ENCODE results near the gene PPP1R1B.

Gene PPP1R1B

DNA sequence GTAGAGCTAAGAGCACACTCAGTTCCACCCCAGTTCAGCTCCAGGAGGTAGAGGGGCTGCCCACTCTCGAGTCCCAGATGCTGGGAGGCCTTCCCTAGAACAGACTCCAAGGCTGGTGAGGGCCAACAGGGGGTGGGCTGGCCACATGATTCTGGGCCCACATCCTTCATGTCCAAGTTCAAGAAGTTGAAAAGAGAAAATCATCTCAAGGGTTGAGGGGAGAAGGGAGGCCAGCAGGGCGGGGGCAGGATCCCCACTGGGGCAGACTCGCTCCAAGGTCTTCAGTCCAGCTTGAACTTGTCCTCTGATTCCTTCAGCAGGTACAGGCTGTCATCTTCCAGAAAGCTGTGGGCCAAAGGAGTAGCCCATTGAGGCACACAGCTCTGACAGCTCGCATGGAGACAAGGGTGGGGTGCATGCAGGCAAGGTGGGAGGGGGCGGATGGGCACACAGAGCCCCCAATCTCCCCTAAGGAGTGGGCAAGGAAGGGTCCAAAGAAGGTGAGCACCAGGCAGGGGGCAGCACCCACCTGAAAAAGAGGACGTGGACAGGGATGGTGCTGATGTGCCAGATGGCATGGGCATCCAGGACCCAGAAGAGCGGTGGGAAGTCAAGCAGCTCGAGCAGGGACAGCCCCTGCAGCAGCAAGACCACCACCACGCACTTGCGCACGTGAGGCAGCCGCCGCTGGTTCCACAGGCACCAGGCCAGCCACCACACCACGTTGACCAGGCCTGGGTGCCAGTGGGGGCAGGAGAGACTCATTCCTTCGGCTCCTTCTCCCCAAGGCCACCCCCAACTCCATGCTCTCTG is 46.0 kb downstream of the PPP1R1B start:
- Histone ChIP-seq H3K27me3 (ENCODE audit: insufficient read depth, low read length, poor library complexity) (no peaks in the 10 kb centered on the region), H2AK5ac (ENCODE audit: low read length) (no peak overlapping the region), H4K8ac (ENCODE audit: low read depth, low read length) (no peak overlapping the region), H3K4me3 (ENCODE audit: low read length) (no peak overlapping the region), H3K36me3 (ENCODE audit: control insufficient read depth, insufficient read depth, low read length) (no peaks in the 10 kb centered on the region), H3K27ac (ENCODE audit: low read depth, low read length) (no peak overlapping the region), H2BK5ac (ENCODE audit: low read length) (no peak overlapping the region), H2BK120ac (ENCODE audit: low read depth, low read length) (no peak overlapping the region), H3K79me2 (ENCODE audit: control insufficient read depth, insufficient read depth, low read length) (no peaks in the 10 kb centered on the region), H3K56ac (ENCODE audit: low read length) (no peak overlapping the region), H3K4me2 (ENCODE audit: low read length) (no peak overlapping the region), H4K5ac (ENCODE audit: low read length) (no peak overlapping the region), H3K4ac (ENCODE audit: low read depth, low read length) (no peak overlapping the region), H3K18ac (ENCODE audit: low read length) (no peak overlapping the region), H3K23ac (ENCODE audit: low read length) (no peak overlapping the region), H2BK15ac (replicated peaks; ENCODE audit: low read depth) (no peak overlapping the region), H3K4me1 (ENCODE audit: control insufficient read depth, low read depth, low read length) (no peaks in the 10 kb centered on the region), H3K79me1 (ENCODE audit: low read length) (no peaks in the 10 kb centered on the region), H3K9ac (ENCODE audit: low read length) (no peak overlapping the region)
- WGBS (ENCODE audit: extremely low coverage, insufficient coverage, low lambda C conversion rate): no CpG with 5 or more reads among the region's 15 CpGs
- DNase-seq: no peak

DNA sequence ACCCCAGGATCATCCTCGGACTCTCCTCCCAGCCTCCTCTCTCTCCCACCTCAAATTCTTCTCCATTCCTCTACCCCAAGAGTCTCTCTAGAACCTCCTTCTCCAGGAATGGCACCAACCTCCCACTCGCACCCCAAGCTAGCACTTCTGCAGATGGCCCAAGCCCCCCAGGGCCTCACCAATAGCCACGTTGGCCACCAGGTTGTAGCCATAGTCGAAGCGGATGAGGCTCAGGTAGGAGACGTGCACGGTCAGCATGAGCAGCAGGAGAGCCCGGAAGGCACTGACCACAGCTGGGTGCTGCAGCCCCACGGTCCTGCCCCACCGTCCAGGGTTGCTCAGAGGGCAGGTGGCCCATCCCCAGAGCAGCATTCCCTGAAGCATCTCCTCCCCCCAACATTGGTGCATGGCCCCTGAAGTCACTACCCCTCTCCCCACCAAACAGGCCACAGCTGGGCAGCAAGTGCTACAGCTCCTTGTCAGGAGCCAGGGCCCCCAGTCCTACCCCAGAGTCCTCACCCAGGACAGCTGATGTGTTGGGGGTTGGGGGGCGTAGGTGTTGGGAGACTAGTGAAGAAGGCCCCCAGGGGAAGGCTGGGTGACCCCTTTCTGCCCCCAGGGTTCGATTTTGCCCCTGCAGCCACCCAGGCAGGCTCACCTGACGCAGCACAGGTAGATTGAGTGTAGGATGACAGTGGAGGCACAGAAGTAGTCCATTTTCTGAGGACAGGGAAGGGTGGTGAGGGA is 46.8 kb downstream of the PPP1R1B start:
- H2BK5ac ChIP-seq (ENCODE audit: low read length): no peak overlapping the region
- H3K79me2 ChIP-seq (ENCODE audit: control insufficient read depth, insufficient read depth, low read length): no peaks in the 10 kb centered on the region
- no peak for DNase-seq
- H3K4me2 ChIP-seq (ENCODE audit: low read length): no peak overlapping the region
- H2AK5ac ChIP-seq (ENCODE audit: low read length): no peak overlapping the region
- H3K56ac ChIP-seq (ENCODE audit: low read length): no peak overlapping the region
- H3K79me1 ChIP-seq (ENCODE audit: low read length): no peaks in the 10 kb centered on the region
- H3K18ac ChIP-seq (ENCODE audit: low read length): no peak overlapping the region
- no CpG with 5 or more reads among the region's 13 CpGs for WGBS (ENCODE audit: extremely low coverage, insufficient coverage, low lambda C conversion rate)
- H3K27ac ChIP-seq (ENCODE audit: low read depth, low read length): no peak overlapping the region
- H3K27me3 ChIP-seq (ENCODE audit: insufficient read depth, low read length, poor library complexity): no peaks in the 10 kb centered on the region
- no peak overlapping the region for H3K23ac ChIP-seq (ENCODE audit: low read length)
- no peak overlapping the region for H4K8ac ChIP-seq (ENCODE audit: low read depth, low read length)
- no peak overlapping the region for H4K5ac ChIP-seq (ENCODE audit: low read length)
- no peak overlapping the region for H2BK120ac ChIP-seq (ENCODE audit: low read depth, low read length)
- no peaks in the 10 kb centered on the region for H3K4me1 ChIP-seq (ENCODE audit: control insufficient read depth, low read depth, low read length)
- no peaks in the 10 kb centered on the region for H3K36me3 ChIP-seq (ENCODE audit: control insufficient read depth, insufficient read depth, low read length)
- no peak overlapping the region for H3K4me3 ChIP-seq (ENCODE audit: low read length)
- H3K9ac ChIP-seq (ENCODE audit: low read length): no peak overlapping the region
- no peak overlapping the region for H3K4ac ChIP-seq (ENCODE audit: low read depth, low read length)
- H2BK15ac ChIP-seq (replicated peaks; ENCODE audit: low read depth): no peak overlapping the region

DNA sequence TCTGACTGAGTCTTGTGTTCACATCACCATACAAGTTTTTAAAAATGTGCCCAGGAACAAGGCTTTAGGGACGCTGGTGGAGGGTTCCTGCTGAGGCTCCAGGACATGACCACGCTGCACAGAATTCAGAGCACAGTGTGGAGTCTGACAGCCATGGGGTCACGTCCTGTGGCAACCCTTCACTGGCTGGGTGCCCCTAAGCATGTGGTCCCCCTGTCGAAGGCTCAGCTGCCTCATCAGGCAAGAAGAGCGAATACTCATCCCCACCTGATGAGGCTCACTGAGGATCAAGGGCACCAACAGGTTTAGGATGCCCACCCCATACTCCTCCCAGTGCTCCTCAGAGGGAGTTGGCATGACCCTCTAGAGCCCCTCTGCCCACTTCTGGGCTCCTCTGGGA is 47.4 kb downstream of the PPP1R1B start:
- Histone ChIP-seq H3K27ac (ENCODE audit: low read depth, low read length) (no peak overlapping the region), H3K79me1 (ENCODE audit: low read length) (no peaks in the 10 kb centered on the region), H3K4me2 (ENCODE audit: low read length) (no peak overlapping the region), H3K56ac (ENCODE audit: low read length) (no peak overlapping the region), H3K4me3 (ENCODE audit: low read length) (no peak overlapping the region), H3K4me1 (ENCODE audit: control insufficient read depth, low read depth, low read length) (no peaks in the 10 kb centered on the region), H2AK5ac (ENCODE audit: low read length) (no peak overlapping the region), H4K5ac (ENCODE audit: low read length) (no peak overlapping the region), H4K8ac (ENCODE audit: low read depth, low read length) (no peak overlapping the region), H3K23ac (ENCODE audit: low read length) (no peak overlapping the region), H3K79me2 (ENCODE audit: control insufficient read depth, insufficient read depth, low read length) (no peaks in the 10 kb centered on the region), H3K27me3 (ENCODE audit: insufficient read depth, low read length, poor library complexity) (no peaks in the 10 kb centered on the region), H3K9ac (ENCODE audit: low read length) (no peak overlapping the region), H3K36me3 (ENCODE audit: control insufficient read depth, insufficient read depth, low read length) (no peaks in the 10 kb centered on the region), H2BK15ac (replicated peaks; ENCODE audit: low read depth) (no peak overlapping the region), H3K18ac (ENCODE audit: low read length) (no peak overlapping the region), H3K4ac (ENCODE audit: low read depth, low read length) (no peak overlapping the region), H2BK120ac (ENCODE audit: low read depth, low read length) (no peak overlapping the region), H2BK5ac (ENCODE audit: low read length) (no peak overlapping the region)
- DNase-seq: no peak
- no CpG with 5 or more reads among the region's 5 CpGs for WGBS (ENCODE audit: extremely low coverage, insufficient coverage, low lambda C conversion rate)

DNA sequence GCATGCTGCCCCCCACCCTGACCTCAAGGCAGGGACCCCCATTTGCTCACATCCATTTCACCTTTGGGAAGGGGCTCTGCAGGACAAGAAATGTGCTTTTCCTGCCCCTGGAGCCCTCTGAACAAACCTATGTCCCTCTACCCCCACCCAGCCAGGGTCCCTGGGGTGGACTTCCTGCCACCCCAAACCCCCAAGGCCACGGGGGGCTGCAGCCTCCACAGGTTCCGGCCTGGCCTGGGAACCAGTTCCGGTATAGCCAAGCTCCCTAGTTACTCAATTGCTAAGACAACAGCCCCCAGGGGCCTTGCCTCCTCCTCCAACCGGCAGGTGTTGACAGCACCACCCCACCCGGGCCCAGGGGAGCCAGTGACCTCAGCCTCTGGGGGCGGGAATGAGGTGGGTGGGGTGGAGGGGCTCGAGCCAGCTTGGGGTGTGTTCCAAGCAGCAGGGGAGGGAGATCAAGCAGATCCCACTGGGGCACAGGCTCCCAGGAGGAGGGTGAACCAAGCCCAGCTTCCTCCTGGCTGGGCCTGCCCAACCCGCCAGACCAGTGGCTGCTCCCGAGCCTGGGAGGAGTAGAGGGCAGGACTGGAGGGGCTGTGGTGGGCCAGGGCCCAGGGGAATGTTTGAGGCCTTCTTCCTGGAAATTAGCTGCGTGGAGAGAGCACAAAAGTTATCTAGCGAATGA is 48.1 kb downstream of the PPP1R1B start:
- H3K27ac ChIP-seq (ENCODE audit: low read depth, low read length): no peak overlapping the region
- no peak overlapping the region for H3K56ac ChIP-seq (ENCODE audit: low read length)
- WGBS (ENCODE audit: extremely low coverage, insufficient coverage, low lambda C conversion rate): no CpG with 5 or more reads among the region's 11 CpGs

DNA sequence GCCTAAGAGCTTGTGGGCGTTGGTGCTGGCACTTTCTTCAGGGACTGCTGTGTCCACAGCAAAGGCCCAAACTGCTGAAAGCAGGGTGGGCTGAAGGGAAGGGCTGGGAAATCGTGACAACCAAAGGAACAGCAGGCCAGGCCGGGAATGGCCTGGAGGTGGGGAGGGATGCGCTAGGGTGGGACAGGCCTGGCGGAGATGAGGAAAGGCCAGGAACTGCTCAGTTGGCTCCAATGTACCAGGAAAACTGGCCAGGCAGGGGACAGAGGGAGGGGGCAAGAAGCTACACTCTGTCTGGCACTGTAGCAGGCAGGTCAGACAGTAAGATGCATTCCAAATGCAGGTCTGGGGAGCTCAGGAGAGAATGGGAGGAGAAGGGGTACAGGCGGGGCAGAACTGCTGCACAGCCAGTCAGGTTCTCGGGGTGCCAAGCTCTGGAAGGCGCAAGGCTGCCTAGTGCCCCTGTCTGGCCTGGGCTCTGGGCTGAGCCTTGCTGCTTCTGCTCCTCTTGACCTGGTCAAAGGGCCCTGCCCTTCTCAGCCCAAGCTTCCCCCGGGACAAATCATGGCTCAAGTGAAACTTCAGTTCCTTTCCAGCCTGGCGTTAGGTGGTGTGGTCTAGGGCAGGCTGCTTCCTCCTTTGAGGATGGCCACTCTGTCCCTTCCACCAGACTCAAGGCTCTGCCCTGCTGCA is 48.8 kb downstream of the PPP1R1B start:
- WGBS (ENCODE audit: extremely low coverage, insufficient coverage, low lambda C conversion rate): no CpG with 5 or more reads among the region's 10 CpGs
- H3K56ac ChIP-seq (ENCODE audit: low read length): no peak overlapping the region
- no peaks in the 10 kb centered on the region for H3K27me3 ChIP-seq (ENCODE audit: insufficient read depth, low read length, poor library complexity)
- H3K36me3 ChIP-seq (ENCODE audit: control insufficient read depth, insufficient read depth, low read length): no peaks in the 10 kb centered on the region
- H4K5ac ChIP-seq (ENCODE audit: low read length): no peak overlapping the region
- H3K18ac ChIP-seq (ENCODE audit: low read length): no peak overlapping the region
- no peaks in the 10 kb centered on the region for H3K79me1 ChIP-seq (ENCODE audit: low read length)
- H2BK120ac ChIP-seq (ENCODE audit: low read depth, low read length): no peak overlapping the region
- H2AK5ac ChIP-seq (ENCODE audit: low read length): no peak overlapping the region
- H3K23ac ChIP-seq (ENCODE audit: low read length): no peak overlapping the region
- no peak for DNase-seq
- H2BK15ac ChIP-seq (replicated peaks; ENCODE audit: low read depth): no peak overlapping the region
- H3K4me2 ChIP-seq (ENCODE audit: low read length): no peak overlapping the region
- H4K8ac ChIP-seq (ENCODE audit: low read depth, low read length): no peak overlapping the region
- no peak overlapping the region for H3K9ac ChIP-seq (ENCODE audit: low read length)
- H3K4me3 ChIP-seq (ENCODE audit: low read length): no peak overlapping the region
- H2BK5ac ChIP-seq (ENCODE audit: low read length): no peak overlapping the region
- H3K27ac ChIP-seq (ENCODE audit: low read depth, low read length): no peak overlapping the region
- no peak overlapping the region for H3K4ac ChIP-seq (ENCODE audit: low read depth, low read length)
- no peaks in the 10 kb centered on the region for H3K4me1 ChIP-seq (ENCODE audit: control insufficient read depth, low read depth, low read length)
- H3K79me2 ChIP-seq (ENCODE audit: control insufficient read depth, insufficient read depth, low read length): no peaks in the 10 kb centered on the region

More for the DNA sequence above, 48.1 kb downstream of the PPP1R1B start:
- no peak overlapping the region for H2BK5ac ChIP-seq (ENCODE audit: low read length)
- H3K23ac ChIP-seq (ENCODE audit: low read length): no peak overlapping the region
- no peaks in the 10 kb centered on the region for H3K36me3 ChIP-seq (ENCODE audit: control insufficient read depth, insufficient read depth, low read length)
- H4K5ac ChIP-seq (ENCODE audit: low read length): no peak overlapping the region
- H3K79me1 ChIP-seq (ENCODE audit: low read length): no peaks in the 10 kb centered on the region
- H4K8ac ChIP-seq (ENCODE audit: low read depth, low read length): no peak overlapping the region
- no peak overlapping the region for H2BK120ac ChIP-seq (ENCODE audit: low read depth, low read length)
- H2AK5ac ChIP-seq (ENCODE audit: low read length): no peak overlapping the region
- H2BK15ac ChIP-seq (replicated peaks; ENCODE audit: low read depth): no peak overlapping the region
- no peak overlapping the region for H3K9ac ChIP-seq (ENCODE audit: low read length)
- no peak overlapping the region for H3K4me3 ChIP-seq (ENCODE audit: low read length)
- H3K4me2 ChIP-seq (ENCODE audit: low read length): no peak overlapping the region
- H3K79me2 ChIP-seq (ENCODE audit: control insufficient read depth, insufficient read depth, low read length): no peaks in the 10 kb centered on the region
- no peak for DNase-seq
- no peaks in the 10 kb centered on the region for H3K4me1 ChIP-seq (ENCODE audit: control insufficient read depth, low read depth, low read length)
- H3K18ac ChIP-seq (ENCODE audit: low read length): no peak overlapping the region
- no peaks in the 10 kb centered on the region for H3K27me3 ChIP-seq (ENCODE audit: insufficient read depth, low read length, poor library complexity)
- H3K4ac ChIP-seq (ENCODE audit: low read depth, low read length): no peak overlapping the region
